ENCODE measurements around the gene CERK.

GRCh38 chr22:46699091-46699490 is 39.0 kb downstream of the CERK start:
- TF ChIP-seq NBN (conservative IDR thresholded peaks at IDR 0.05) (no peak), POLR2A (IDR thresholded peaks at IDR 0.05; ENCODE audit: insufficient read depth in 1 of 2, low read depth in 2 of 2, low read length in 2 of 2) (no peak), PBX2 (CRISPR knock-in tag; IDR thresholded peaks at IDR 0.05) (no peak), NONO (IDR thresholded peaks at IDR 0.05) (no peak), NONO (CRISPR knock-in tag; conservative IDR thresholded peaks at IDR 0.05) (no peak), ARNT (IDR thresholded peaks at IDR 0.05) (no peak), HCFC1 (IDR thresholded peaks at IDR 0.05; ENCODE audit: low read depth, low read length) (no peak), ZNF792 (CRISPR knock-in tag; IDR thresholded peaks at IDR 0.05) (no peak), HNRNPUL1 (IDR thresholded peaks at IDR 0.05; ENCODE audit: low read depth, low read length) (no peak), TARDBP (CRISPR knock-in tag; IDR thresholded peaks at IDR 0.05) (no peak), KDM5B (CRISPR knock-in tag; IDR thresholded peaks at IDR 0.05; ENCODE audit: borderline replicate concordance) (no peak)
- TF ChIP-seq, protein P1, sequence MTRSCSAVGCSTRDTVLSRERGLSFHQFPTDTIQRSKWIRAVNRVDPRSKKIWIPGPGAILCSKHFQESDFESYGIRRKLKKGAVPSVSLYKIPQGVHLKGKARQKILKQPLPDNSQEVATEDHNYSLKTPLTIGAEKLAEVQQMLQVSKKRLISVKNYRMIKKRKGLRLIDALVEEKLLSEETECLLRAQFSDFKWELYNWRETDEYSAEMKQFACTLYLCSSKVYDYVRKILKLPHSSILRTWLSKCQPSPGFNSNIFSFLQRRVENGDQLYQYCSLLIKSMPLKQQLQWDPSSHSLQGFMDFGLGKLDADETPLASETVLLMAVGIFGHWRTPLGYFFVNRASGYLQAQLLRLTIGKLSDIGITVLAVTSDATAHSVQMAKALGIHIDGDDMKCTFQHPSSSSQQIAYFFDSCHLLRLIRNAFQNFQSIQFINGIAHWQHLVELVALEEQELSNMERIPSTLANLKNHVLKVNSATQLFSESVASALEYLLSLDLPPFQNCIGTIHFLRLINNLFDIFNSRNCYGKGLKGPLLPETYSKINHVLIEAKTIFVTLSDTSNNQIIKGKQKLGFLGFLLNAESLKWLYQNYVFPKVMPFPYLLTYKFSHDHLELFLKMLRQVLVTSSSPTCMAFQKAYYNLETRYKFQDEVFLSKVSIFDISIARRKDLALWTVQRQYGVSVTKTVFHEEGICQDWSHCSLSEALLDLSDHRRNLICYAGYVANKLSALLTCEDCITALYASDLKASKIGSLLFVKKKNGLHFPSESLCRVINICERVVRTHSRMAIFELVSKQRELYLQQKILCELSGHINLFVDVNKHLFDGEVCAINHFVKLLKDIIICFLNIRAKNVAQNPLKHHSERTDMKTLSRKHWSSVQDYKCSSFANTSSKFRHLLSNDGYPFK (CRISPR knock-in tag; IDR thresholded peaks at IDR 0.05; ENCODE audit: borderline replicate concordance): no peak
- TF ChIP-seq, protein P2, sequence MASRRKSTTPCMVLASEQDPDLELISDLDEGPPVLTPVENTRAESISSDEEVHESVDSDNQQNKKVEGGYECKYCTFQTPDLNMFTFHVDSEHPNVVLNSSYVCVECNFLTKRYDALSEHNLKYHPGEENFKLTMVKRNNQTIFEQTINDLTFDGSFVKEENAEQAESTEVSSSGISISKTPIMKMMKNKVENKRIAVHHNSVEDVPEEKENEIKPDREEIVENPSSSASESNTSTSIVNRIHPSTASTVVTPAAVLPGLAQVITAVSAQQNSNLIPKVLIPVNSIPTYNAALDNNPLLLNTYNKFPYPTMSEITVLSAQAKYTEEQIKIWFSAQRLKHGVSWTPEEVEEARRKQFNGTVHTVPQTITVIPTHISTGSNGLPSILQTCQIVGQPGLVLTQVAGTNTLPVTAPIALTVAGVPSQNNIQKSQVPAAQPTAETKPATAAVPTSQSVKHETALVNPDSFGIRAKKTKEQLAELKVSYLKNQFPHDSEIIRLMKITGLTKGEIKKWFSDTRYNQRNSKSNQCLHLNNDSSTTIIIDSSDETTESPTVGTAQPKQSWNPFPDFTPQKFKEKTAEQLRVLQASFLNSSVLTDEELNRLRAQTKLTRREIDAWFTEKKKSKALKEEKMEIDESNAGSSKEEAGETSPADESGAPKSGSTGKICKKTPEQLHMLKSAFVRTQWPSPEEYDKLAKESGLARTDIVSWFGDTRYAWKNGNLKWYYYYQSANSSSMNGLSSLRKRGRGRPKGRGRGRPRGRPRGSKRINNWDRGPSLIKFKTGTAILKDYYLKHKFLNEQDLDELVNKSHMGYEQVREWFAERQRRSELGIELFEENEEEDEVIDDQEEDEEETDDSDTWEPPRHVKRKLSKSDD (CRISPR knock-in tag; IDR thresholded peaks at IDR 0.05; ENCODE audit: low read depth): no peak
- TF ChIP-seq, protein P3, sequence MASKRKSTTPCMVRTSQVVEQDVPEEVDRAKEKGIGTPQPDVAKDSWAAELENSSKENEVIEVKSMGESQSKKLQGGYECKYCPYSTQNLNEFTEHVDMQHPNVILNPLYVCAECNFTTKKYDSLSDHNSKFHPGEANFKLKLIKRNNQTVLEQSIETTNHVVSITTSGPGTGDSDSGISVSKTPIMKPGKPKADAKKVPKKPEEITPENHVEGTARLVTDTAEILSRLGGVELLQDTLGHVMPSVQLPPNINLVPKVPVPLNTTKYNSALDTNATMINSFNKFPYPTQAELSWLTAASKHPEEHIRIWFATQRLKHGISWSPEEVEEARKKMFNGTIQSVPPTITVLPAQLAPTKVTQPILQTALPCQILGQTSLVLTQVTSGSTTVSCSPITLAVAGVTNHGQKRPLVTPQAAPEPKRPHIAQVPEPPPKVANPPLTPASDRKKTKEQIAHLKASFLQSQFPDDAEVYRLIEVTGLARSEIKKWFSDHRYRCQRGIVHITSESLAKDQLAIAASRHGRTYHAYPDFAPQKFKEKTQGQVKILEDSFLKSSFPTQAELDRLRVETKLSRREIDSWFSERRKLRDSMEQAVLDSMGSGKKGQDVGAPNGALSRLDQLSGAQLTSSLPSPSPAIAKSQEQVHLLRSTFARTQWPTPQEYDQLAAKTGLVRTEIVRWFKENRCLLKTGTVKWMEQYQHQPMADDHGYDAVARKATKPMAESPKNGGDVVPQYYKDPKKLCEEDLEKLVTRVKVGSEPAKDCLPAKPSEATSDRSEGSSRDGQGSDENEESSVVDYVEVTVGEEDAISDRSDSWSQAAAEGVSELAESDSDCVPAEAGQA (IDR thresholded peaks at IDR 0.05; ENCODE audit: low read depth): no peak
- TF ChIP-seq, protein P3 (CRISPR knock-in tag; IDR thresholded peaks at IDR 0.05; ENCODE audit: borderline replicate concordance): no peak
- TF ChIP-seq, protein P4, sequence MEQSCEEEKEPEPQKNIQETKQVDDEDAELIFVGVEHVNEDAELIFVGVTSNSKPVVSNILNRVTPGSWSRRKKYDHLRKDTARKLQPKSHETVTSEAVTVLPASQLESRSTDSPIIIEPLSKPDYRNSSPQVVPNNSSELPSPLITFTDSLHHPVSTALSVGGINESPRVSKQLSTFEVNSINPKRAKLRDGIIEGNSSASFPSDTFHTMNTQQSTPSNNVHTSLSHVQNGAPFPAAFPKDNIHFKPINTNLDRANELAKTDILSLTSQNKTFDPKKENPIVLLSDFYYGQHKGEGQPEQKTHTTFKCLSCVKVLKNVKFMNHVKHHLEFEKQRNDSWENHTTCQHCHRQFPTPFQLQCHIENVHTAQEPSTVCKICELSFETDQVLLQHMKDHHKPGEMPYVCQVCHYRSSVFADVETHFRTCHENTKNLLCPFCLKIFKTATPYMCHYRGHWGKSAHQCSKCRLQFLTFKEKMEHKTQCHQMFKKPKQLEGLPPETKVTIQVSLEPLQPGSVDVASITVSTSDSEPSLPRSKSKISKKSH (CRISPR knock-in tag; IDR thresholded peaks at IDR 0.05; ENCODE audit: borderline replicate concordance): no peak

Measured in HepG2 (cell line).